AG04449 (cell line): ENCODE data around the gene GNB3.

Experiments used
- CTCF ChIA-PET: fragments of 350-600 bp; formaldehyde crosslinking; extraction: SDS; loops from one replicate; lab custom pipeline; 2021; ENCODE audit warnings: antibody characterized with exemption; lab: Yijun Ruan, JAX
- POLR2A ChIA-PET: fragments of 400-600, 350-600 bp; formaldehyde crosslinking; extraction: SDS; loops from one replicate; lab custom pipeline; 2020; ENCODE audit warnings: antibody characterized with exemption, inconsistent platforms; lab: Yijun Ruan, JAX
- DNase-seq: peaks from one replicate; pipeline ENCODE4 v3.0.0-alpha.2; 2010; ENCODE audit warnings: low read depth, low spot score
- H3K4me3 ChIP-seq: 2 replicates; pipeline ENCODE4 v1.5.1; 2011; ENCODE audit warnings: low read depth, mild to moderate bottlenecking, control low read depth, low read length
- TF ChIP-seq, protein P1 (sequence below): IDR thresholded peaks from one replicate; pipeline ENCODE4 v1.5.1; 2011; ENCODE audit warnings: mild to moderate bottlenecking, moderate library complexity, low read length, control low read depth, inconsistent platforms; ENCODE audit not compliant: insufficient read depth; ENCODE audit errors: missing control alignments

The GNB3 gene

GRCh38 chr12:6828781-6829535 lies 11.8 kb upstream of the GNB3 start:
- CTCF ChIA-PET: interaction anchor here (0.8 to 17.9 kb wide), 11 partner anchors 6 to 214 kb away, joined by 3 to 316 read pairs (median 9); partner anchors contain the start of genes CDCA3, COPS7A, GNB3 and MLF2
- H3K4me3 ChIP-seq: peak overlapping the region; percentile 91
- POLR2A ChIA-PET: interaction anchor here (1.4 to 4.6 kb wide), 8 partner anchors 12 to 105 kb away, joined by 3 to 25 read pairs (median 16); partner anchors contain the start of genes CDCA3, COPS7A, GNB3 and MLF2
- DNase-seq: no peak
- TF ChIP-seq, protein P1, sequence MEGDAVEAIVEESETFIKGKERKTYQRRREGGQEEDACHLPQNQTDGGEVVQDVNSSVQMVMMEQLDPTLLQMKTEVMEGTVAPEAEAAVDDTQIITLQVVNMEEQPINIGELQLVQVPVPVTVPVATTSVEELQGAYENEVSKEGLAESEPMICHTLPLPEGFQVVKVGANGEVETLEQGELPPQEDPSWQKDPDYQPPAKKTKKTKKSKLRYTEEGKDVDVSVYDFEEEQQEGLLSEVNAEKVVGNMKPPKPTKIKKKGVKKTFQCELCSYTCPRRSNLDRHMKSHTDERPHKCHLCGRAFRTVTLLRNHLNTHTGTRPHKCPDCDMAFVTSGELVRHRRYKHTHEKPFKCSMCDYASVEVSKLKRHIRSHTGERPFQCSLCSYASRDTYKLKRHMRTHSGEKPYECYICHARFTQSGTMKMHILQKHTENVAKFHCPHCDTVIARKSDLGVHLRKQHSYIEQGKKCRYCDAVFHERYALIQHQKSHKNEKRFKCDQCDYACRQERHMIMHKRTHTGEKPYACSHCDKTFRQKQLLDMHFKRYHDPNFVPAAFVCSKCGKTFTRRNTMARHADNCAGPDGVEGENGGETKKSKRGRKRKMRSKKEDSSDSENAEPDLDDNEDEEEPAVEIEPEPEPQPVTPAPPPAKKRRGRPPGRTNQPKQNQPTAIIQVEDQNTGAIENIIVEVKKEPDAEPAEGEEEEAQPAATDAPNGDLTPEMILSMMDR: no peak

GRCh38 chr12:6829536-6830220 lies 11.0 kb upstream of the GNB3 start:
- TF ChIP-seq, protein P1: peak; percentile 14
- no peak for DNase-seq
- ChIA-PET CTCF (interaction anchor here (0.8 to 17.9 kb wide), 8 partner anchors 17 to 214 kb away, joined by 3 to 316 read pairs (median 8); partner anchors contain the start of genes CDCA3, COPS7A, GNB3 and MLF2), POLR2A (interaction anchor here (1.4 to 4.6 kb wide), 7 partner anchors 11 to 77 kb away, joined by 3 to 25 read pairs (median 17); partner anchors contain the start of genes CDCA3, GNB3, MLF2 and PTMS)
- peak overlapping the region; percentile 91 for H3K4me3 ChIP-seq

DNA sequence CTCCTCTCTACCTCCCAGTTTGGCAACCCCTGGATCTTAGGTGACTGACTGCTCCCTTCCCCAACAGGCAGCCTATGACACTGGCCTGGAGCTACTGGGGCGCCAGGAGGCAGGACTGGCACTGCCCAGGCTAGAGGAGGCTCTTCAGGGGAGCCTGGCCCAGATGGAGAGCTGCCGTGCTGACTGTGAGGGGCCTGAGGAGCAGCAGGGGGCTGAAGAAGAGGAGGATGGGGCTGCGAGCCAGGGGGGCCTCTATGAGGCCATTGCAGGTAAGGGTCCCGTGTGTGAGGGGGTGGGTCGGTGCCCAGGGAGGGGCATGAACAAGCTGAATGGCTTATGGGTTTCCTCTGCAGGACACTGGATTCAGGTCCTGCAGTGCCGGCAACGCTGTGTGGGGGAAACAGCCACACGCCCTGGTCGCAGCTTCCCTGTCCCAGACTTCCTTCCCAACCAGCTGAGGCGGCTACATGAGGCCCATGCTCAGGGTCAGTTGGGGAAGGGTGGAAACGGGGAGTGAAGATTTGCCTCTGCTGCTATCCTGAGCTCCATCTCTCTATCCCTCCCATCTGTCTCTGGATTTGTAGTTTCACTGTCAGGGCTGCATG lies 10.3 kb upstream of the GNB3 start:
- ChIA-PET POLR2A (interaction anchor here (2.3 to 4.6 kb wide), 5 partner anchors 10 to 64 kb away, joined by 7 to 25 read pairs (median 17); partner anchors contain the start of genes CDCA3, GNB3, PTMS and TPI1), CTCF (interaction anchor here (1.1 to 17.9 kb wide), 6 partner anchors 17 to 215 kb away, joined by 3 to 316 read pairs (median 8); partner anchors contain the start of genes CDCA3, GNB3, MLF2 and PTMS)

DNA sequence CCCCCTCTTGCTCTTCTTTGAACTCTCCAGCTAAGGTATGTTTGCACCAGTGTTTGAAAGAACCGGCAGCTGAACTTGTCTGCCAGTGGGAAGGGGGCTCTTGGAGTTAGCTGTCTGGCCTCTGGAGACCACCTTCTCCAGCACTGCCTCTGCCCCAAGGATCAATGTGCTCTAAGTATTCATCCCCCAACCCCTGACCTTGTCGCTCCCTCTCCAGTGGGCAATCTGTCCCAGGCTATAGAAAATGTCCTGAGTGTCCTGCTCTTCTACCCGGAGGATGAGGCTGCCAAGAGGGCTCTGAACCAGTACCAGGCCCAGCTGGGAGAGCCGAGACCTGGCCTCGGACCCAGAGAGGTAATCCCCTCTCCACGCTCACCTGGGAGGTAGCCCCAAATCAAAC lies 9.7 kb upstream of the GNB3 start:
- POLR2A ChIA-PET: interaction anchor here (0.6 to 4.6 kb wide), 6 partner anchors 12 to 65 kb away, joined by 3 to 25 read pairs (median 10); partner anchors contain the start of genes CDCA3, PTMS, TPI1 and USP5
- TF ChIP-seq, protein P1: no peak

More for the DNA sequence above, 10.3 kb upstream of the GNB3 start:
- TF ChIP-seq, protein P1: no peak
- no peak for DNase-seq
- H3K4me3 ChIP-seq: peak overlapping the region; percentile 91

DNA sequence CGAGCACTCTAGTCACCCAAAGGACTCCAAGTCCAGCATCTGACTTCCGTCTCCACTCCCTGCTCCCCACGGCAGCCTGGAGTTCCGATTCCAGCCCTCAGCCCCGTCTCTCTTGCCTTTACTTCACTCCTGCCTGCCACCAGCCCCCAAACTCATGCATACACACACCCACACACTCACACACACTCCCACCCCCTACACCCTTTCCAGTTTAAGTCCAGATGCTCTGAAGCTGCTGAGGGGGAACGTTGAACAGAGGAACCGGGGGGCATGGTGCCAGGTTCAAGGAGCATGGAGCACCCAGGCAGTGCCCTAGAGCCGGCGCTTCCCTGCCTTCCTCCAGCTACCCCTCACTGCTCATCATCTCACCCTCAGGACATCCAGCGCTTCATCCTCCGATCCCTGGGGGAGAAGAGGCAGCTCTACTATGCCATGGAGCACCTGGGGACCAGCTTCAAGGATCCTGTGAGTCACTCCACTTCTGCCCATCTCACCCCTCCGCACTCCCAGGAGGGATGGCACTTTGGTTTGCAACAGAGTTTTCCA lies 9.2 kb upstream of the GNB3 start:
- ChIA-PET POLR2A (interaction anchor here (0.6 to 4.6 kb wide), 4 partner anchors 11 to 65 kb away, joined by 3 to 25 read pairs (median 12); partner anchors contain the start of genes CDCA3, PTMS, TPI1 and USP5), CTCF (interaction anchor here (1.2 to 17.9 kb wide), 4 partner anchors 7 to 78 kb away, joined by 6 to 316 read pairs (median 194); partner anchors contain the start of genes CDCA3, GNB3, GPR162 and MLF2)
- no peak for DNase-seq
- TF ChIP-seq, protein P1: no peak
- no peak overlapping the region for H3K4me3 ChIP-seq

More for the DNA sequence above, 9.7 kb upstream of the GNB3 start:
- DNase-seq: no peak
- H3K4me3 ChIP-seq: no peak overlapping the region
- CTCF ChIA-PET: interaction anchor here (1.1 to 17.9 kb wide), 4 partner anchors 16 to 77 kb away, joined by 3 to 316 read pairs (median 156); partner anchors contain the start of genes CDCA3, GNB3, MLF2 and SPSB2
